H9 (cell line): ENCODE data around the gene CSNK1E. TPM values are rescaled to one million over a fixed set of nuclear protein-coding genes. Genes with fewer than 3 reads are reported as not detected.
A peak's percentile ranks its signal among the peaks of the same experiment; 100 is the strongest.

Experiments used
- DNase-seq: peaks from one replicate; pipeline ENCODE4 v3.0.0-alpha.2; 2017
- H2AFZ ChIP-seq: one replicate; pipeline ENCODE4 v1.6.1; 2013; ENCODE audit warnings: mild to moderate bottlenecking, low read length, control low read depth, moderate library complexity
- H2AK5ac ChIP-seq: 2 replicates; pipeline ENCODE4 v1.6.1; 2013; ENCODE audit warnings: low read length, control low read depth, mixed read lengths; ENCODE audit not compliant: insufficient read length
- H2BK120ac ChIP-seq: one replicate; pipeline ENCODE4 v1.6.1; 2013; ENCODE audit warnings: low read depth, mild to moderate bottlenecking, low read length, control low read depth, inconsistent platforms; ENCODE audit not compliant: poor library complexity, severe bottlenecking
- H2BK12ac ChIP-seq: 2 replicates; pipeline ENCODE4 v1.6.1; 2013; ENCODE audit warnings: low read length, control low read depth, mixed read lengths, low read depth; ENCODE audit not compliant: insufficient read length
- H2BK15ac ChIP-seq: 2 replicates; pipeline ENCODE4 v1.6.1; 2013; ENCODE audit warnings: low read depth, low read length, control low read depth
- H2BK20ac ChIP-seq: one replicate; pipeline ENCODE4 v1.6.1; 2013; ENCODE audit warnings: low read depth, mild to moderate bottlenecking, low read length, control low read depth, inconsistent platforms; ENCODE audit not compliant: poor library complexity, severe bottlenecking
- H2BK5ac ChIP-seq: 2 replicates; pipeline ENCODE4 v1.6.1; 2013; ENCODE audit warnings: low read length, control low read depth, mixed read lengths; ENCODE audit not compliant: insufficient read length
- H3K14ac ChIP-seq: 2 replicates; pipeline ENCODE4 v1.6.1; 2013; ENCODE audit warnings: low read length, control low read depth; ENCODE audit not compliant: insufficient read depth
- H3K18ac ChIP-seq: 2 replicates; pipeline ENCODE4 v1.6.1; 2013; ENCODE audit warnings: low read depth, mild to moderate bottlenecking, mixed read lengths, low read length, control low read depth; ENCODE audit not compliant: insufficient read length
- H3K23ac ChIP-seq: 2 replicates; pipeline ENCODE4 v1.6.1; 2013; ENCODE audit warnings: low read length, control low read depth, mixed read lengths, low read depth; ENCODE audit not compliant: insufficient read length
- H3K23me2 ChIP-seq: 2 replicates; pipeline ENCODE4 v1.6.1; 2013; ENCODE audit warnings: low read depth, mild to moderate bottlenecking, mixed read lengths, low read length, control low read depth; ENCODE audit not compliant: insufficient read length, poor library complexity, severe bottlenecking
- H3K27ac ChIP-seq: 2 replicates; pipeline ENCODE4 v1.5.1; 2013; ENCODE audit warnings: low read length, control low read depth, mixed read lengths, low read depth; ENCODE audit not compliant: insufficient read length
- H3K27me3 ChIP-seq: 2 replicates; pipeline ENCODE4 v1.6.1; 2013; ENCODE audit warnings: low read length, control low read depth, inconsistent platforms; ENCODE audit not compliant: insufficient read depth
- H3K4ac ChIP-seq: 2 replicates; pipeline ENCODE4 v1.6.1; 2013; ENCODE audit warnings: low read depth, mild to moderate bottlenecking, control low read depth, inconsistent platforms, low read length, moderate library complexity
- H3K4me1 ChIP-seq: 2 replicates; pipeline ENCODE4 v1.6.1; 2013; ENCODE audit warnings: low read length, control low read depth, inconsistent platforms; ENCODE audit not compliant: insufficient read depth
- H3K4me2 ChIP-seq: 2 replicates; pipeline ENCODE4 v1.6.1; 2013; ENCODE audit warnings: low read length, control low read depth, mixed read lengths; ENCODE audit not compliant: insufficient read length, insufficient read depth
- H3K56ac ChIP-seq: 2 replicates; pipeline ENCODE4 v1.6.1; 2013; ENCODE audit warnings: low read depth, mild to moderate bottlenecking, mixed read lengths, low read length, control low read depth; ENCODE audit not compliant: insufficient read length
- H3K79me1 ChIP-seq: 2 replicates; pipeline ENCODE4 v1.6.1; 2013; ENCODE audit warnings: low read depth, mild to moderate bottlenecking, moderate library complexity, low read length, control low read depth, inconsistent platforms; ENCODE audit not compliant: insufficient read depth, poor library complexity, severe bottlenecking
- H3K79me2 ChIP-seq: 2 replicates; pipeline ENCODE4 v1.6.1; 2013; ENCODE audit warnings: low read length, control low read depth, inconsistent platforms; ENCODE audit not compliant: insufficient read depth
- H3K9ac ChIP-seq: 2 replicates; pipeline ENCODE4 v1.6.1; 2013; ENCODE audit warnings: low read length, control low read depth, mixed read lengths; ENCODE audit not compliant: insufficient read length; ENCODE audit errors: extremely low read depth
- H3K9me3 ChIP-seq: one replicate; pipeline ENCODE4 v1.6.1; 2013; ENCODE audit warnings: low read depth, low read length, inconsistent platforms; ENCODE audit not compliant: control insufficient read depth
- H3T11ph ChIP-seq: one replicate; pipeline ENCODE4 v1.6.1; 2013; ENCODE audit warnings: mild to moderate bottlenecking, low read length, control low read depth, inconsistent platforms
- H4K20me1 ChIP-seq: one replicate; pipeline ENCODE4 v1.6.1; 2013; ENCODE audit not compliant: control insufficient read depth, insufficient read length, insufficient read depth
- H4K5ac ChIP-seq: 2 replicates; pipeline ENCODE4 v1.6.1; 2013; ENCODE audit warnings: low read depth, mild to moderate bottlenecking, mixed read lengths, low read length, control low read depth; ENCODE audit not compliant: insufficient read length
- H4K8ac ChIP-seq: replicated peaks from 2 replicates; pipeline ENCODE4 v1.6.1; 2013; ENCODE audit warnings: low read length, control low read depth, mixed read lengths, low read depth; ENCODE audit not compliant: insufficient read length
- H4K91ac ChIP-seq: 2 replicates; pipeline ENCODE4 v1.6.1; 2013; ENCODE audit warnings: low read depth, mild to moderate bottlenecking, moderate library complexity, mixed read lengths, low read length, control low read depth; ENCODE audit not compliant: insufficient read length
- H3K27ac Mint-ChIP-seq, 3 experiments: 2 replicates in 2 of 3; 3 replicates in 1 of 3; pipeline ENCODE4 v1.8.0; 2020 to 2021; ENCODE audit warnings: mixed read lengths in 3 of 3, mild to moderate bottlenecking in 1 of 3, moderate library complexity in 1 of 3
- H3K27me3 Mint-ChIP-seq: 2 replicates; pipeline ENCODE4 v1.8.0; 2021; ENCODE audit warnings: low read depth, mild to moderate bottlenecking, moderate library complexity, mixed read lengths
- H3K36me3 Mint-ChIP-seq, 3 experiments: 2 replicates in 2 of 3; 3 replicates in 1 of 3; pipeline ENCODE4 v1.8.0; 2020 to 2021; ENCODE audit warnings: low read depth in 3 of 3, mixed read lengths in 3 of 3; ENCODE audit not compliant: insufficient read depth in 1 of 3
- H3K4me1 Mint-ChIP-seq, 2 experiments: 2 replicates each; pipeline ENCODE4 v1.8.0; 2020; ENCODE audit warnings: mixed read lengths in 2 of 2
- H3K4me3 Mint-ChIP-seq, 2 experiments: 2 replicates in 1 of 2; 3 replicates in 1 of 2; pipeline ENCODE4 v1.8.0; 2020 to 2021; ENCODE audit warnings: mild to moderate bottlenecking in 2 of 2, mixed read lengths in 2 of 2, moderate library complexity in 1 of 2
- H3K9me3 Mint-ChIP-seq, 2 experiments: 2 replicates in 1 of 2; 3 replicates in 1 of 2; pipeline ENCODE4 v1.8.0; 2020; ENCODE audit warnings: mild to moderate bottlenecking in 2 of 2, mixed read lengths in 2 of 2, moderate library complexity in 1 of 2
- WGBS: extraction: QIAGEN DNeasy Blood & Tissue Kit; methylation state at CpG from one replicate; pipeline ENCODE4 v1.1.7; 2013; ENCODE audit warnings: missing lambda C conversion rate, low lambda C conversion rate, mixed read lengths; ENCODE audit not compliant: insufficient read length; ENCODE audit errors: extremely low coverage; 5-methylcytosine and 5-hydroxymethylcytosine counted together
- total RNA-seq: library from RNA; stranded (reverse); gene quantifications from 2 replicates; pipeline ENCODE4 v1.2.1, GENCODE V29; 2021
- TF ChIP-seq, protein P1 (sequence below): fragments of 200-600 bp; sonication (generic); conservative IDR thresholded peaks from 3 replicates; pipeline ENCODE4 v1.8.0; 2021; ENCODE audit warnings: antibody characterized with exemption, mild to moderate bottlenecking

CSNK1E gene
- total RNA-seq, 1 experiment from 2014 or later, result 236 TPM

DNA sequence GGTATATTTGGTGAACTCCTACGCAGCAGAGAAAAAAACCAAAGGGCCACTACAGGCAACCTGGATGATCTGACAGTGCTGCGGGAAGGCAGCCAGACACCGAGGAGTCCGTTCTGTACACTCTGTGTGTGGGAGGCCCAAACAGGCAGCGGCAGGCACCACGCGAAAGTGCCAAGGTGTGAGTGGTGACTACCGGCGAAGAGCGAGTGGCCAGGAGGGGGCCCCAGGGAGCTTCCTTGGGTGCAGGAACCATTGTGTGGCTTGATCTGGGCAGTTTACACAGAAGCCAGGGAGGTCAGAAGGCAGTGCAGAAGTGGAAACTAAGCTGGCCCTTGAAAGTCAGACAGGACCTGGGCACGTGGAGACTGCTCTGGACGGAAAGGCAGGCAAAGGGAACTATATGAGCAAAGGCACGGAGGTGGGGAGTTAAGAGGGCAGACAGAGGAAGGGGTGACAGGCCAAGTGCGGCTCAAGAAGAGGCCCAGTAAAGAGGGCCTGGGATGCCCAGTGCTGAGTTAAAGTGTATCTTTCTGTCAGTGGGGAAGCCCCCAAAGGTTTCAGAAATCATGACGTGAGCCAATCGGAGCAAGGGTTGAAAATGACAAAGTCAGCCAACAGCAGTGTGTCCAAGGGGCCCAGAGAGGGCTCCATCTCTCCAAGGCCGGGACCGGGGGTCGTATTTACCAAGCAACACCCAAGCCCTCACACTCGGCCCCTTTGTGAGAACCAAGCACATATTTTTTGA, 55.0 kb downstream of the CSNK1E start:
- H3K23ac ChIP-seq, result no peak overlapping the region
- no peak overlapping the region for H2BK5ac ChIP-seq
- no peak overlapping the region for H3K4ac ChIP-seq
- Mint-ChIP-seq H3K27me3 (no peaks in the 10 kb centered on the region), H3K27ac (peak overlapping the region; percentile 45 to 96 (median 73); a peak in 6 of 7 replicates), H3K4me1 (peaks cover 38 to 61% of the 10 kb centered on the region in 2 experiments), H3K9me3 (no peaks in the 10 kb centered on the region), H3K4me3 (no peak overlapping the region), H3K36me3 (peaks cover 3 to 11% (median 3%) of the 10 kb centered on the region in 3 experiments; a peak in 5 of 7 replicates)
- H2AK5ac ChIP-seq, result no peak overlapping the region
- H3K9me3 ChIP-seq, result no peaks in the 10 kb centered on the region
- H3K9ac ChIP-seq, result no peak overlapping the region
- no peak overlapping the region for H4K8ac ChIP-seq
- peaks cover 2% of the 10 kb centered on the region for H4K20me1 ChIP-seq
- DNase-seq, result peak; percentile 77
- no CpG with 5 or more reads among the region's 20 CpGs for WGBS
- H2BK12ac ChIP-seq, result no peak overlapping the region
- no peak overlapping the region for H3K56ac ChIP-seq
- no peaks in the 10 kb centered on the region for H3K23me2 ChIP-seq
- H3K79me1 ChIP-seq, result peaks cover 5% of the 10 kb centered on the region
- no peak overlapping the region for H3K18ac ChIP-seq
- no peak overlapping the region for H2BK20ac ChIP-seq
- no peak overlapping the region for H4K91ac ChIP-seq
- peaks cover 5% of the 10 kb centered on the region; the same call in 1 of the 2 replicates for H3K79me2 ChIP-seq
- no peak overlapping the region for H2AFZ ChIP-seq
- no peak overlapping the region for H3T11ph ChIP-seq
- H3K4me1 ChIP-seq, result no peaks in the 10 kb centered on the region
- H2BK15ac ChIP-seq, result no peak overlapping the region
- no peak overlapping the region for H4K5ac ChIP-seq
- no peak overlapping the region for H3K4me2 ChIP-seq
- TF ChIP-seq, protein P1, sequence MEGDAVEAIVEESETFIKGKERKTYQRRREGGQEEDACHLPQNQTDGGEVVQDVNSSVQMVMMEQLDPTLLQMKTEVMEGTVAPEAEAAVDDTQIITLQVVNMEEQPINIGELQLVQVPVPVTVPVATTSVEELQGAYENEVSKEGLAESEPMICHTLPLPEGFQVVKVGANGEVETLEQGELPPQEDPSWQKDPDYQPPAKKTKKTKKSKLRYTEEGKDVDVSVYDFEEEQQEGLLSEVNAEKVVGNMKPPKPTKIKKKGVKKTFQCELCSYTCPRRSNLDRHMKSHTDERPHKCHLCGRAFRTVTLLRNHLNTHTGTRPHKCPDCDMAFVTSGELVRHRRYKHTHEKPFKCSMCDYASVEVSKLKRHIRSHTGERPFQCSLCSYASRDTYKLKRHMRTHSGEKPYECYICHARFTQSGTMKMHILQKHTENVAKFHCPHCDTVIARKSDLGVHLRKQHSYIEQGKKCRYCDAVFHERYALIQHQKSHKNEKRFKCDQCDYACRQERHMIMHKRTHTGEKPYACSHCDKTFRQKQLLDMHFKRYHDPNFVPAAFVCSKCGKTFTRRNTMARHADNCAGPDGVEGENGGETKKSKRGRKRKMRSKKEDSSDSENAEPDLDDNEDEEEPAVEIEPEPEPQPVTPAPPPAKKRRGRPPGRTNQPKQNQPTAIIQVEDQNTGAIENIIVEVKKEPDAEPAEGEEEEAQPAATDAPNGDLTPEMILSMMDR, result peak; percentile 83
- H2BK120ac ChIP-seq, result no peak overlapping the region
- H3K27ac ChIP-seq, result no peak overlapping the region
- no peaks in the 10 kb centered on the region for H3K27me3 ChIP-seq
- H3K14ac ChIP-seq, result no peak overlapping the region
